ENCODE results near the gene SERPINA1. TPM values are rescaled to one million over a fixed set of nuclear protein-coding genes. Genes with fewer than 3 reads are reported as not detected.

Gene SERPINA1
- total and polyA plus RNA-seq, 7 donors = 0.78 to 5.5 (median 3.0) TPM

- Histone ChIP-seq H3K36me3 (ENCODE audit: insufficient read depth in 1 of 2, low read depth in 1 of 2) (no peaks in the 10 kb centered on the region), H3K4me1 (no peaks in the 10 kb centered on the region), H3K9me3 (peaks cover 4% of the 10 kb centered on the region), H3K27ac (no peak overlapping the region), H3K27me3 (ENCODE audit: insufficient read depth in 3 of 3, low read length in 2 of 3) (peaks cover 0 to 11% (median 2%) of the 10 kb centered on the region in 3 donors), H3K4me3 (no peak overlapping the region)
- no peak for DNase-seq
- no peak for ATAC-seq
- WGBS, 3 donors = 63 to 68% (median 63%) methylated on average over 3 of the region's 3 CpGs
- intact Hi-C loops (cut with DNase I) = no loop called here
- TF ChIP-seq CTCF (IDR thresholded peaks at IDR 0.05) = no peak
Observed at GRCh38 chr14:94400422-94400841, 12.0 kb upstream of the SERPINA1 start.

GRCh38 chr14:94398536-94398935, 10.1 kb upstream of the SERPINA1 start:
- H3K9me3 ChIP-seq = no peaks in the 10 kb centered on the region
- intact Hi-C loops (cut with DNase I) = no loop called here
- no peaks in the 10 kb centered on the region for H3K4me1 ChIP-seq
- no peak overlapping the region for H3K27ac ChIP-seq
- DNase-seq (no peak), ATAC-seq (no peak)
- 78 to 82% (median 80%) methylated on average over 5 of the region's 5 CpGs for WGBS, 3 donors
- no peak for TF ChIP-seq CTCF (IDR thresholded peaks at IDR 0.05)
- peaks cover 0 to 6% (median 0%) of the 10 kb centered on the region in 3 donors for H3K27me3 ChIP-seq (ENCODE audit: insufficient read depth in 3 of 3, low read length in 2 of 3)
- H3K36me3 ChIP-seq (ENCODE audit: insufficient read depth in 1 of 2, low read depth in 1 of 2) = no peaks in the 10 kb centered on the region
- H3K4me3 ChIP-seq = no peak overlapping the region

DNA sequence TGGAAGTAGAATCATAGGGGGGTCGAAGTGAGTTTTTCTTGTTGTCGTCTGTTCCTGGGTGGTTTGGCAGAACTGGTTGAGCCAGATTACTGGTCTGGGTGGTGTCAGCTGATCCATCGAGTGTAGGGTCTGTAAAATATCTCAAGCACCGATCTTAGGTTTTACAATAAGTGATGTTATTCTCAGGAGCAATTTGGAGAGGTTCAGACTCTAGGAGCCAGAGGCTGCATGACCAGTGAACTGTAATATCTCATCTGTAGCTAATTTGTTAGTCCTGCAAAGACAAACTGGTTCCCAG, 9.7 kb upstream of the SERPINA1 start:
- intact Hi-C loops (cut with DNase I) = no loop called here
- H3K27me3 ChIP-seq (ENCODE audit: insufficient read depth in 3 of 3, low read length in 2 of 3) = peaks cover 0 to 6% (median 0%) of the 10 kb centered on the region in 3 donors
- no peak overlapping the region for H3K4me3 ChIP-seq
- 19 to 32% (median 25%) methylated on average over 4 of the region's 4 CpGs for WGBS, 3 donors
- DNase-seq = no peak
- no peaks in the 10 kb centered on the region for H3K9me3 ChIP-seq
- ATAC-seq = no peak
- no peak overlapping the region for H3K27ac ChIP-seq
- no peaks in the 10 kb centered on the region for H3K36me3 ChIP-seq (ENCODE audit: insufficient read depth in 1 of 2, low read depth in 1 of 2)
- H3K4me1 ChIP-seq = no peaks in the 10 kb centered on the region
- no peak for TF ChIP-seq CTCF (IDR thresholded peaks at IDR 0.05)

- intact Hi-C loops (cut with DNase I) = no loop called here
- H3K36me3 ChIP-seq (ENCODE audit: insufficient read depth in 1 of 2, low read depth in 1 of 2) = no peaks in the 10 kb centered on the region
- no peaks in the 10 kb centered on the region for H3K9me3 ChIP-seq
- ATAC-seq = no peak
- no peaks in the 10 kb centered on the region for H3K4me1 ChIP-seq
- WGBS, 3 donors = 42 to 51% (median 44%) methylated on average over 9 of the region's 9 CpGs
- H3K27ac ChIP-seq = no peak overlapping the region
- H3K27me3 ChIP-seq (ENCODE audit: insufficient read depth in 3 of 3, low read length in 2 of 3) = peaks cover 0 to 6% (median 0%) of the 10 kb centered on the region in 3 donors
- no peak for TF ChIP-seq CTCF (IDR thresholded peaks at IDR 0.05)
- no peak for DNase-seq
- no peak overlapping the region for H3K4me3 ChIP-seq
Observed at GRCh38 chr14:94397289-94398181, 9.1 kb upstream of the SERPINA1 start.

Data from psoas muscle (tissue), 8 donors.